GM21360 (cell line): ENCODE results near the gene ZKSCAN2.

Experiments
- ATAC-seq: cut with Tn5 transposase; IDR thresholded peaks from one replicate; pipeline ENCODE4 v1.9.1; 2021; ENCODE audit warnings: mild to moderate bottlenecking, moderate library complexity; ENCODE audit not compliant: unreplicated experiment

The ZKSCAN2 gene

DNA sequence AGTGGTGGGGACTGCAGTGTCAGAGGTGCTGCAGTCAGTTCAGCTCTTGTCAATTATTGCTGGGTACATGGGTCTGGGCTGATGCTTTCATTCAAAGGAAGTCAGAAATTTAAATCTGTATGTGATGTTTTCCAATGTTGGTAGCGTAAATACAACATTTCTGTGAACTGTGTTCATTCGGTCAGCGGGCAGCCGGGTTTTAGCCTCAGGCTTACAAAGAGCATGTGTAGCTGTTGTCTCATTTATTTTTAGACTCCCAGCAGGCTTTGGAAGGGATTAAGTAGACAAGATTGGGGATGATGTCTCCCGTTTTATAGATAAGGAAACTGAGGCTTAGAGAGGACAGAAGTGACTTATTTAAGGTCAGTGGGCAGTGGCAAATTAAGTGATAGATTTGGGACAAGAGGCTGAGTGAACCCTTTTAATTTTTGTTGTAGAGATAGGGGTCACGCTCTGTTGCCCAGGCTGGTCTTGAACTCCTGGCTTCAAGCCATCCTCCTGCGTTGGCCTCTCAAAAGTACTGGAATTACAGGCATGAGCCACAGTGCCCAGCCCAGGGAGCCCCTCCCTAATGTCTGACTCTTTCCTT, 32.8 kb downstream of the ZKSCAN2 start:
- no peak for ATAC-seq

- no peak for ATAC-seq
Observed at GRCh38 chr16:25223964-25224363, 33.7 kb downstream of the ZKSCAN2 start.

- no peak for ATAC-seq
Observed at GRCh38 chr16:25222959-25223358, 34.7 kb downstream of the ZKSCAN2 start.

- no peak for ATAC-seq
Observed at GRCh38 chr16:25219070-25219737, 38.4 kb downstream of the ZKSCAN2 start.

DNA sequence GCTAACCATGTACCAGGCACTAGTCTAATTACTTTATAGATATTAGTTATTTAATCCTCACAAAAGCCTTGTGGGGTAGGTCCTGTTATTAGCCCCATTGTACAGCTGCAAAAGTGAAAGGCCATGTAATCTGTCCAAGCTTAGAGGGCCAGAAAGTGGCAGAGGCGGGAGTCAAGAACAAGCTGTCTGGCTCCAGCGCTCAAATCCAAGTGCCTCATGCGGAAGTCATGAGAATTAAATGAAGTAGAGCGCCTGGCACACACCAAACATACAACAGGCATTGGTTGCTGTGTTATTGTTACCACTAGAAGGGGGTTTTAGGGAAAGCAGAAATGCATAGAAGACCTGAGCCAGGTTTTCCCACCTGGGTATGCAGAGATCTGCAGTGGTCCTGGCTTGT, 39.7 kb downstream of the ZKSCAN2 start:
- no peak for ATAC-seq

DNA sequence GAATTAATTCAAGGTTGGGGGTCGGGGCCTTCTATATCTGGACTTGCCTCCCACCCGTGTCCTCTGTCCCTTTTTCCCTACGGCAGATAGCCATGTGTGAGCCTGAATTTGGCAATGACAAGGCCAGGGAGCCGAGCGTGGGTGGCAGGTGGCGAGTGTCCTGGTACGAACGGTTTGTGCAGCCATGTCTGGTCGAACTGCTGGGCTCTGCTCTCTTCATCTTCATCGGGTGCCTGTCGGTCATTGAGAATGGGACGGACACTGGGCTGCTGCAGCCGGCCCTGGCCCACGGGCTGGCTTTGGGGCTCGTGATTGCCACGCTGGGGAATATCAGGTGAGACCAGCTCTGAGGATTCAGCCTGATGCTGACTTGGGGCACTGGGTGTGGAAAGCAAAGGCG, 40.5 kb downstream of the ZKSCAN2 start:
- no peak for ATAC-seq

DNA sequence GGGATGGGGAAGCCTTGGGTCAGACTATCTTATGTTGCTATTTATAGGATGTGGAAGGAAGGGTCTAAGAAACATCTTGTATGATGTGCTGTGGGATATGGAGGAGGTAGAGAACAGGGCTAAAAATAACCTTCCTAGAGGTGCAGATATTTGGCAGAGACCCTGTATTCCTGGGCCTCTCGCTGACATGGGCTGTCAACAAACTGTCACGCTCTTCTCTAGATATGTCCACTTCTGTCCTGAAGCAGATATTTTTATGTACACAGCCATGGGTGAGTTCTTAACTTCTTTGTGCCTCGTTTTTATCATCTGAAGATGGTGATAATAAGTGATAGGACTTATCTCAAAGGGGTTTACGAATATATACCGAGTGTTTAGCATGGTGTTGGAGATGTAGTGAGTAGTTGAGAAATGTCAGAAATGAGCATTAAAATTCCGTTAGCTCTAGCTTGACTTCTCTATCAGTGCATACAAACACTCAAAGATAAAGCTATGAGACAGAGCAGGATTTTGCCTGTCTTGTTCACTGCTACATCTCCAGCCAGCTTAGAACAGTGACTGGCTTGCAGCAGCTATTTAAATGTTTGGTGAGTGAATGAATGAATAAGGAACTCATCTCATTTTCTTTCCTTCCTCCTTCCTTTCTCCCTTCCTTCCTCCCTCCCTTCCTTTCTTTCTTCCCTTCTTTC, 43.8 kb downstream of the ZKSCAN2 start:
- ATAC-seq, result no peak

GRCh38 chr16:25212636-25213035, 45.0 kb downstream of the ZKSCAN2 start:
- no peak for ATAC-seq

- ATAC-seq, result no peak
Observed at GRCh38 chr16:25210758-25211157, 46.9 kb downstream of the ZKSCAN2 start.

DNA sequence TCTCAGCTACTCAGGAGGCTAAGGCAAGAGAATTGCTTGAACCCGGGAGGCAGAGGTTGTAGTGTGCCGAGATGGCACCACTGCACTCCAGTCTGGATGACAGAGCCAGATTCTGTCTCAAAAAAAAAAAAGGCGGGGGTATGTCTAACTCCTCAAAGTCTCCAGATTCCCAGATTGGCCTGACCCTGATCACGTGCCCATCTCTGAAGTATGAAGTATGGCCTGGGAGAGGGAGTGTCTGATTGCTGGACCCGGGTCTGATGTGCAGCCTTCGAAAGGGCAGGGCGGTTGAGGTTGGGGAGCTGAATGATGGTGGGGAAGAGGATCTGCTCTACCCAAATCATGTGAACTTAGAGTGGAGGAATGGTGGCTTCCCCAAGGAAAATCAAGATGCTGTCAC, 58.2 kb downstream of the ZKSCAN2 start:
- no peak for ATAC-seq

GRCh38 chr16:25198021-25198420, 59.6 kb downstream of the ZKSCAN2 start:
- ATAC-seq, result no peak

- ATAC-seq, result no peak
Observed at GRCh38 chr16:25194273-25194878, 63.3 kb downstream of the ZKSCAN2 start.

DNA sequence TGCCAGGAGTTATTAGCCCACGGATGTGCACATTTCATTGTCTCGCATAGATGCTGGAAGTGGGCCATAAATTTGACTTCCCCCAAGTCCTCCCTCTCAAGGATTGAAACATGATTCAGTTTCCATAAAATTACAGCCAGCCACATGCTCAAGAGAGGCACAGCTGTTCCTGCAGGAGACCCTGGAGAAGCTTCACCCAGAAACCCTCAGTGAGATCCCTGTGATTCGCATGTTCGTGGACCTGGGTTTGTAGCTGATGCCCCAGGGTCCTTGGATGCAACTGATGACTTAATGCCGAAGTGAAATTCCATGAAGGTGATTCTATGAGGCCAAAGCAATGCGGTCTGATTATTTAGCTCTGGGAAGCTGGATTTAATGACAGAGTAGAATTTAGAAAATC, 65.5 kb downstream of the ZKSCAN2 start:
- ATAC-seq, result no peak

GRCh38 chr16:25189305-25189704, 68.3 kb downstream of the ZKSCAN2 start:
- ATAC-seq, result no peak

DNA sequence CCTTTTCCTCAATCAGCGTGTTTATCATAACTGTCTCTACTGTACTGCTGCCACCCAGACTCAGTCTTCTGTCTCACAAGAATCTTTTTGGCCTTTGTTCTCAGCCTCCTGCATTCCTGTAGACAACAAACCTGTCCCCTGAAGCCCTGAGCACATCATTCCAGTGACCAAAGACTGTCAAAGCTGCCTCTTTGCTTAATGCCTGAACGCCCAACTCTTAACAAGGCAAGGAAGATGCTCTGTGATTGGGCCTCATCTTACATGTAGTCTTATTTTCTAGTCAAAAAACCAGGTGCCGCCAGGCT, 70.2 kb downstream of the ZKSCAN2 start:
- no peak for ATAC-seq
